IMR-90 (cell line): ENCODE data around the gene DPY19L1. TPM values are rescaled to one million over a fixed set of nuclear protein-coding genes. Genes with fewer than 3 reads are reported as not detected.
"Not testable (repeated sequence)": the region's sequence is repeated elsewhere in the genome, so short reads cannot be mapped to it uniquely, and the experiment has no call there.

Experiments used
- ATAC-seq: fragments of 200-7000 bp; cut with Tn5 transposase; 2 replicates; pipeline ENCODE4 v1.9.1; 2020; ENCODE audit warnings: low read depth, mild to moderate bottlenecking, moderate library complexity
- BruUV-seq: library from RNA; stranded (reverse); fragments of 400-500 nt; replicated peaks from 2 replicates; lab custom pipeline; 2021; lab: Mats Ljungman, UMichigan
- CTCF ChIA-PET: fragments of 300-600 bp; formaldehyde crosslinking; extraction: SDS; loops from one replicate; lab custom pipeline; 2021; ENCODE audit warnings: antibody characterized with exemption; lab: Yijun Ruan, JAX
- POLR2A ChIA-PET: fragments of 300-600 bp; sonication (Branson Sonifier 250); formaldehyde crosslinking; loops from one replicate; lab custom pipeline; 2022; ENCODE audit warnings: antibody characterized with exemption; ENCODE audit not compliant: unreplicated experiment; lab: Charles Lee
- DNase-seq: peaks from one replicate; pipeline ENCODE4 v3.0.0; 2013
- H2AFZ ChIP-seq: replicated peaks from 2 replicates; pipeline ENCODE3; 2013; ENCODE audit warnings: low read length, mild to moderate bottlenecking; ENCODE audit not compliant: poor library complexity
- H2AK5ac ChIP-seq: 2 replicates; pipeline ENCODE4 v1.6.1; 2013; ENCODE audit warnings: low read depth, low read length, inconsistent platforms
- H2AK9ac ChIP-seq: replicated peaks from 2 replicates; pipeline ENCODE3; 2013; ENCODE audit warnings: mild to moderate bottlenecking, low read depth, low read length, moderate library complexity; ENCODE audit not compliant: poor library complexity
- H2BK120ac ChIP-seq: 2 replicates; pipeline ENCODE4 v1.6.1; 2013; ENCODE audit warnings: low read depth, low read length, inconsistent platforms
- H2BK15ac ChIP-seq: 3 replicates; pipeline ENCODE4 v1.6.1; 2013; ENCODE audit warnings: low read depth, low read length, inconsistent platforms
- H2BK20ac ChIP-seq: 2 replicates; pipeline ENCODE4 v1.6.1; 2013; ENCODE audit warnings: low read depth, mild to moderate bottlenecking, inconsistent platforms, low read length, moderate library complexity
- H2BK5ac ChIP-seq: 2 replicates; pipeline ENCODE4 v1.6.1; 2013; ENCODE audit warnings: mild to moderate bottlenecking, low read depth, low read length, inconsistent platforms; ENCODE audit not compliant: poor library complexity, severe bottlenecking
- H3K14ac ChIP-seq: replicated peaks from 2 replicates; pipeline ENCODE4 v1.6.1; 2013; ENCODE audit warnings: low read depth, low read length, inconsistent platforms
- H3K18ac ChIP-seq: 2 replicates; pipeline ENCODE4 v1.6.1; 2013; ENCODE audit warnings: low read depth, low read length, control low read depth
- H3K23ac ChIP-seq: 2 replicates; pipeline ENCODE4 v1.6.1; 2013; ENCODE audit warnings: low read depth, low read length, inconsistent platforms
- H3K27ac ChIP-seq: 2 replicates; pipeline ENCODE4 v1.5.1; 2013; ENCODE audit warnings: mild to moderate bottlenecking, control low read depth, low read length; ENCODE audit not compliant: insufficient read depth
- H3K27me3 ChIP-seq: 2 replicates; pipeline ENCODE4 v1.6.1; 2013; ENCODE audit warnings: low read length; ENCODE audit not compliant: control insufficient read depth, insufficient read depth
- H3K36me3 ChIP-seq: 2 replicates; pipeline ENCODE4 v1.6.1; 2013; ENCODE audit warnings: low read length, mixed read lengths; ENCODE audit not compliant: control insufficient read depth, insufficient read depth
- H3K4ac ChIP-seq: 2 replicates; pipeline ENCODE4 v1.6.1; 2013; ENCODE audit warnings: low read depth, low read length, inconsistent platforms
- H3K4me1 ChIP-seq: 2 replicates; pipeline ENCODE4 v1.6.1; 2013; ENCODE audit warnings: low read length, mixed read lengths; ENCODE audit not compliant: control insufficient read depth, insufficient read depth
- H3K4me2 ChIP-seq: 2 replicates; pipeline ENCODE4 v1.6.1; 2013; ENCODE audit warnings: low read depth, mild to moderate bottlenecking, control low read depth, low read length, moderate library complexity
- H3K4me3 ChIP-seq: 2 replicates; pipeline ENCODE4 v1.5.1; 2013; ENCODE audit warnings: low read depth, mild to moderate bottlenecking, control low read depth, low read length, moderate library complexity; ENCODE audit not compliant: insufficient read depth
- H3K56ac ChIP-seq: 2 replicates; pipeline ENCODE4 v1.6.1; 2013; ENCODE audit warnings: low read length, inconsistent platforms; ENCODE audit not compliant: insufficient read depth; ENCODE audit errors: extremely low read depth
- H3K79me1 ChIP-seq, 2 experiments: 2 replicates each; pipeline ENCODE4 v1.6.1; 2013; ENCODE audit warnings: low read length in 2 of 2, inconsistent platforms in 1 of 2, low read depth in 1 of 2
- H3K9ac ChIP-seq: 2 replicates; pipeline ENCODE4 v1.6.1; 2013; ENCODE audit warnings: low read depth, low read length, control low read depth
- H3K9me1 ChIP-seq: 2 replicates; pipeline ENCODE4 v1.6.1; 2013; ENCODE audit warnings: low read length, inconsistent platforms; ENCODE audit not compliant: insufficient read depth
- H3K9me3 ChIP-seq: 2 replicates; pipeline ENCODE4 v1.6.1; 2013; ENCODE audit warnings: low read length; ENCODE audit not compliant: control insufficient read depth, insufficient read depth
- H4K20me1 ChIP-seq: 2 replicates; pipeline ENCODE4 v1.6.1; 2013; ENCODE audit warnings: low read length, inconsistent platforms; ENCODE audit not compliant: insufficient read depth
- H4K5ac ChIP-seq: 2 replicates; pipeline ENCODE4 v1.6.1; 2013; ENCODE audit warnings: mild to moderate bottlenecking, low read depth, low read length, control low read depth
- H4K8ac ChIP-seq, 2 experiments: 2 replicates each; pipeline ENCODE4 v1.6.1; 2013; ENCODE audit warnings: low read depth in 2 of 2, low read length in 2 of 2, control low read depth in 1 of 2, inconsistent platforms in 1 of 2
- H4K91ac ChIP-seq: 2 replicates; pipeline ENCODE4 v1.6.1; 2013; ENCODE audit warnings: low read depth, low read length, inconsistent platforms; ENCODE audit not compliant: insufficient read depth
- WGBS, 2 experiments: methylation state at CpG; one replicate each; pipeline versions ENCODE4 v1.1.5 to v1.1.7; 2013; ENCODE audit warnings: missing lambda C conversion rate in 2 of 2; ENCODE audit not compliant: insufficient read length in 1 of 2; ENCODE audit errors: extremely low coverage in 2 of 2; 5-methylcytosine and 5-hydroxymethylcytosine counted together
- dilution Hi-C: fragments of 300-500 bp; cut with HindIII; formaldehyde crosslinking; loops from one replicate; pipeline ENCODE4 v1.14.3; 2018; ENCODE audit warnings: low sequenced_read_pairs; ENCODE audit not compliant: unreplicated experiment
- in situ Hi-C: fragments of 300-500 bp; cut with MboI; formaldehyde crosslinking; loops from 3 replicates; pipeline ENCODE4 v1.14.3; 2019; ENCODE audit warnings: low sequenced_read_pairs, inconsistent platforms, mixed read lengths
- intact Hi-C: fragments of 100-400 bp; cut with micrococcal nuclease; formaldehyde crosslinking; loops from 2 replicates; pipeline ENCODE4 v1.10.0; 2022
- polyA plus RNA-seq, 3 experiments: library from polyadenylated mRNA; depleted of rRNA; stranded (reverse); fragments of >200 nt; gene quantifications; 2 replicates each; pipeline ENCODE4 v1.2.3, GENCODE V29; 2012; ENCODE audit warnings: low replicate concordance in 1 of 3
- total RNA-seq: library from RNA; depleted of rRNA; stranded (reverse); fragments of >200 nt; gene quantifications from 2 replicates; pipeline ENCODE4 v1.2.3, GENCODE V29; 2012

The DPY19L1 gene
- total and polyA plus RNA-seq, 2 of the 4 experiments (the other 2 are of a cell fraction), result 12.1 to 12.2 TPM

DNA sequence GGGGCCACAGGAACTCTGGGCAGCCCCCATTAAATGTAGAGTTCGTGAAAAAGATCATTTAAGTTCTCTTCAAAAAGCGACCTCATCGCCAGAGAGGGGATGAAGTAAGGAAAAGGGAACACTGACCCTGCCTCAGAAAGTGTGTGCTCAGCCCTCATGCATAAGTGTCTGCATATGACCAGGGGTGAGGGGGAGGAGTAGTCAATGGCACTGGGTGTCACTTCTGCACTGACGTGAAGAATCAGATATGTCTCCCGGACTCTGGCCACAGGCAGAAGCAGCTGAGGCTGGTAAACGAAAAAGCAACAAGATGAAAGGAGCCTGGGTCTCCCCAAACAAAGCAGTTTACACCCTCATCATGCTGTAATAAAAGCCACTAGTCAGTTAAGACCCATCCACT, 39.0 kb downstream of the DPY19L1 start:
- H3K18ac ChIP-seq, POLR2A ChIA-PET, intact Hi-C loops, H3K36me3 ChIP-seq, H3K23ac ChIP-seq, H3K4ac ChIP-seq, H2AK5ac ChIP-seq, H3K14ac ChIP-seq, dilution Hi-C loops, H2BK15ac ChIP-seq, H4K5ac ChIP-seq, H2BK120ac ChIP-seq, H3K9me3 ChIP-seq, DNase-seq, H3K27me3 ChIP-seq, BruUV-seq, H3K9me1 ChIP-seq, H2AK9ac ChIP-seq, H3K4me3 ChIP-seq, H4K20me1 ChIP-seq, H3K79me1 ChIP-seq, H3K4me2 ChIP-seq, H3K4me1 ChIP-seq, H3K27ac ChIP-seq, H2BK20ac ChIP-seq, H4K8ac ChIP-seq, CTCF ChIA-PET, ATAC-seq, H4K91ac ChIP-seq, H3K56ac ChIP-seq, H3K9ac ChIP-seq, H2BK5ac ChIP-seq, in situ Hi-C loops, H2AFZ ChIP-seq: not testable (repeated sequence)
- WGBS, 2 experiments, result no CpG with 5 or more reads among the region's 6 CpGs

DNA sequence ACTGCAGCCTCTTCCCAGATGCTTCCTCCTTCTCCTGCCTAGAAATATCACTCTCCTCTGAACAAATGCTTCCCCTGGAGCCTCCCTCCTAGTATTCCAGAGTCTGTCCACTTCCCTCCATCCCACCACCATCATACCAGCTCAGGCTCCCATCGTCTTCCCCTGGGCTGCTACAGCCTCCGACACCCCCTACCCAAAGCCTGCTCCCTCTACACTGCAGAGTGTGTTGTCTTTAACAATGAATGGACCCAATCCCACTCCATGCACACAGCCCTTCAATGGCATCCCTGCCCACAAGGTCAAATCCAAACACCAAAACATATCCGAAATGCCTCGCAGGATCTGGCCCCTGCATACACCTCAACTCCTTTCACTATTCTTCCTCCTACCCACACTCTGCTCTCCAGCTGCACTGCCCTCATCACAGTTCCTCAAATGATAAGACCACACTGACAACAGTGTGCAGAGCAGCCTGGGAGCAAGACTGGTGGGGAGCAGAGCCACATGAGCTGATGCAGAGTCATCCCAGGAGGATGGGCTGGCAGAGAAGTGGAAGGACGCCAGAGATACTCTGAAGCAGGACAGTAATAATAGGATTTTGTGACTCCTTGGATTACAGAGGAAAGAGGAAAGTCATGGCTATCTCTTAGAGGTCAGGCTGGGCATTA, 40.7 kb downstream of the DPY19L1 start:
- H2AK9ac ChIP-seq, H3K27ac ChIP-seq, H3K4ac ChIP-seq, H2BK20ac ChIP-seq, H3K27me3 ChIP-seq, intact Hi-C loops, H3K9me1 ChIP-seq, DNase-seq, H2BK15ac ChIP-seq, CTCF ChIA-PET, H3K14ac ChIP-seq, H3K4me1 ChIP-seq, H3K18ac ChIP-seq, BruUV-seq, H2BK120ac ChIP-seq, H2AFZ ChIP-seq, H3K56ac ChIP-seq, H4K20me1 ChIP-seq, H4K5ac ChIP-seq, H3K4me3 ChIP-seq, dilution Hi-C loops, H2AK5ac ChIP-seq, in situ Hi-C loops, H3K79me1 ChIP-seq, H3K9ac ChIP-seq, H4K91ac ChIP-seq, H3K9me3 ChIP-seq, H3K4me2 ChIP-seq, H4K8ac ChIP-seq, H3K36me3 ChIP-seq, H3K23ac ChIP-seq, H2BK5ac ChIP-seq: not testable (repeated sequence)
- WGBS, 2 experiments, result no CpG with 5 or more reads among the region's 5 CpGs
- ATAC-seq, result peak; percentile 68; the same call in 1 of the 2 replicates
- POLR2A ChIA-PET, result interaction anchor here (0.6 kb wide), 1 partner anchor 26 kb away, joined by 7 read pairs; no protein-coding TSS in a partner anchor
